ENCODE measurements around the gene LMBR1.
"Not testable (repeated sequence)": the region's sequence is repeated elsewhere in the genome, so short reads cannot be mapped to it uniquely, and the experiment has no call there.

LMBR1 gene

DNA sequence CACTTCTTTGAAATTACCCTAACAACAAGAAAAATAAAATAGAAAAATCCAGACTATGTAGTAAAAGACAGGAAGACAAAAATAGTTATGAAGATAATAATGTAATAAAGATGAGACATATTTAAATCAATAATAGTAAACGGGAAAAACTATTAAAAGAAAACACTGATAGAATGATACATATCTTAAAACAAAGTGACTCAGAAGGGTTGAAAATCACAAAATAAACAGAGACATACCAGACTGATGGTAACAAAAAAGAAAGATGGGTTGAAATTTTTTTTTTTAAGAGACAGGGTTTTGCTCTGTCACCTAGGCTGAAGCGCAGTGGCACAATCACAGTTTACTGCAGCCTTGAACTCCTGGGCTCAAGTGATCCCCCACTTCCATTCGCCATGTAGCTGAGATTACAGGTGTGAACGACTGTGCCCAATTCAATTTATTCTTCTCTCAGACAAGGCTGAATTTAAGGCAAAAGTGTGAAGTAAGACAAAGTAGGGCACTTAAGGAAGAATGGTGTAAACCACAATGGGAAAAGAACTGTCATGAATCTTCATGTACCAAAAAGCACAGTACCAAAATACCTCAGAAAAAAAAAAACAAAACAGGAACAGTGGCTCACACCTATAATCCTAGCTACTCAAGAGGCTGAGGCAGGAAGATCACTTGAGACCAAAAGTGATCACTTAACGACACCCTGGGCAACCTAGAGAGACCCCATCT, 47.4 kb downstream of the LMBR1 start:
- DNase-seq (ENCODE audit: low read depth) = no peak

DNA sequence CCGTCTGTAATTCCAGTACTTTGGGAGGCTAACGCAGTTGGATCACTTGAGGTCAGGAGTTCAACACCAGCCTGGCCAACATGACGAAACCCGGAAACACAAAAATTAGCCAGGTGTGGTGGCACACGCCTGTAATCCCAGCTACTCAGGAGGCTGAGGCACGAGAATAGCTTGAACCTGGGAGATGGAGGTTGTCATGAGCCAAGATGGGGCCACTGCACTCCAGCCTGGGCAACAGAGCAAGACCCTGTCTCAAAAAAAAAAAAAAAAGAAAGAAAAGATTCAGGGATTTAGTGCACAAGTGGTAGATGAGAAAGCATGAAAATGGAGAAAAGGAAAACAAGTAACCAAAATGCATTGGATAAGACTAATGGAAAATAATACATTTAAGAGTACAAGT, 49.4 kb downstream of the LMBR1 start:
- not testable (repeated sequence) for DNase-seq (ENCODE audit: low read depth)

DNA sequence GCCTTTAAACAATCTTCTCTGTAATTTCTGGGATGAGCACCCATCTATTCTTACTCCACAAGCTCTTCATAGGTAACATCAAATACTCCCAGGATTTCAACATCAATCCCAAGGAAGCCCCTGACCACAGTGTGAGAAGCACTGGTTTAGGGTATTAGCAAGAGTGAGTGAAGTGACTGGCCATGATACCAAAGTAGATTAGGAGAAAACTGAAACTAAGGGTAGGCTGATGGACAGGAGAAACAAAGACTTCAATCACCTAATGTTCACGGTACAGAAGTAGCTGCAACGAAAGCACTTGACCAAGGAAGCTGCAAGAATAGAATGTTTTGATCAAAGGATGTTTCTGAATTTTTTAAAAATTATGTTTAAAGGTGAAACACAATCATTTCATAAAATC, 49.8 kb downstream of the LMBR1 start:
- DNase-seq (ENCODE audit: low read depth) = no peak

DNA sequence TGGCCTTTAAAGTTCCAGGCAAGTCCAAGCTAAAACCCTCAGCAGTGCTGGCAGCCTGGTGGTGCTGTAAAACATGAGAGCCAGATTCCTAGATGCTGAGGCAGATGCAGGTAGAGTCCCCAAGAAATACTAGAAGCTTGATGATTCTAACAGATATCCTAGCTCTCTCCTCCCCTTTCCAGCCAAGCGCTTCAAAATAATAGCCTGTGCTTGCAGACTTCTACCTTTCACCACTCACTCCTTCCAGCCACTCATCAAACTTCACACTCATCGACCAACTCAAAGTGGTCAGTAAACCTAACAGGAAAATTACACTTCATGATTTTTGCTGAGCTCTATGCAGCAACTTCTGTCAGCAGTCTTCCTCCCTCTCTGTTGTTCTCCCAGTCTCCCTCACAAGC, 50.2 kb downstream of the LMBR1 start:
- DNase-seq (ENCODE audit: low read depth) = no peak

DNA sequence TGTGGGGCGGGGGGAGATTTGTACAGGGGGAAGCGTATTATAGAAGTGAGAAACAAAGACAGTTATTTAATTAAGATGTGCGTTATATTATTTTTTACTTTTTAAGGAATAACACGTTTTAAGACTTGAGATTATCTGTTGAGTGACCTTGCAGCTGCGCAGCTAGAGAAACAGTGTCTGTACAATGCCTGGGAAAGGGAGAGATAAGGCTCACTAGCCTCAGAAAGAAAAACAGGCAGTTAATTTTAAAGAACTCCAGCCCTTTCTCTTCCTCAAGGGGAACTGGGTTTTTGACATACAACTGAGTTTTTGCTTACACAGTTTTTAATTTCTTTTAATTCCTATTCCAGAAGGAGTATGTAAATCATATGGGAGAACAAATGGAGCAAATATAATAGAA, 50.7 kb downstream of the LMBR1 start:
- DNase-seq (ENCODE audit: low read depth) = no peak

DNA sequence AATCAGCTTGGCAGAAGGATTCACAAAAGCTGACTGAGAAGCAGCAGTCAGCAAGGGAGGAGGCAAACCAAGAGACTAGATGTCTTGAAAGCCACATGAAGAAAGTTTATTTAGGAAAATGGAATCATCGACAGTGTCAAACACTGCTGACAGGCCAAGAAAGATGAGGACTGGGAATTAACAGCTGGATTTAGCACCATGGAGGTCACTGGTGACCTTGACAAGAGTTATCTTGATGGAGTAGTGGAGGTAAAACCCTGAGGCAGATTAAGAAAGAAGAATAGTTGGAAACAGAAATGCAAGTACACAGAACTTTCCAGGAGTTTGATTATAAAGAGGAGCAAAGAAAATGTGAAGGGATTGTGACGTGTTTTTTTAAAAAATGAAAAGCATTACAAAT, 51.5 kb downstream of the LMBR1 start:
- no peak for DNase-seq (ENCODE audit: low read depth)

DNA sequence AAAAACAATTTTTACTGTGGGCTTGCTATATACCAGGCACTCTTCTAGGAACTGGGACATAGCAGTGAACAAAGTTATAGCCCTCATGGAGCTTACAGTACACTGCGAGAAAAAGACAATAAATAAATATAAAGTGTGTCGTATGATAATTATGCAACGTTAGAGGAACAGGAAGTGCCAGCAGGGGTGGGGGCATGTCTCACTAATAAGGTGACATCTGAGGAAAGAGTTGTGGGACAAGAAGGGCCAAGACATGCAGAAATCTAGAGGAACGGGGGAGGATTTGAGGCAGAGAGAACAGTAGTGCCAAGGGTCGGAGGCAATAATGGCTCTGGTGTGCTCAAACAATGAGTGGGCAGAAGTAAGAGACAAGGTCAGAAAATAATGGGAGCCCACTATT, 52.8 kb downstream of the LMBR1 start:
- DNase-seq (ENCODE audit: low read depth) = no peak

DNA sequence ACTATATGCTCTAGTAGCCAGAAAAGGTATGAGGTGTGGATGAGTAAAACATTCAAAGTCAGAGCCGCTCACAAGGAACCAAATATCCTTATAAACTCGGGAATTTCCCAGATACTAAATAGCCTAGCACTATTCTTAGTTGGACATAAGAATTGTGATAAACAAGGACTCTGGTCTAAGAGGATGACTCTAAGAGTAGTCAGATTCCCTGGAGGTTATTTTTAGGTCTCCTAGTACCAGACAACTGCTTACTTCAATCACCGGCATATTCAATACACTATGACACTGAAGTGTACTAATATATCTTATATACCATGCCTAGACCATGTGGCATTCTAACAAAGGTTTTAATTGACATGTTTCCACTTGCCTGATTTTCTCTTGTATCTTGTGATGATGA, 56.5 kb downstream of the LMBR1 start:
- no peak for DNase-seq (ENCODE audit: low read depth)

DNA sequence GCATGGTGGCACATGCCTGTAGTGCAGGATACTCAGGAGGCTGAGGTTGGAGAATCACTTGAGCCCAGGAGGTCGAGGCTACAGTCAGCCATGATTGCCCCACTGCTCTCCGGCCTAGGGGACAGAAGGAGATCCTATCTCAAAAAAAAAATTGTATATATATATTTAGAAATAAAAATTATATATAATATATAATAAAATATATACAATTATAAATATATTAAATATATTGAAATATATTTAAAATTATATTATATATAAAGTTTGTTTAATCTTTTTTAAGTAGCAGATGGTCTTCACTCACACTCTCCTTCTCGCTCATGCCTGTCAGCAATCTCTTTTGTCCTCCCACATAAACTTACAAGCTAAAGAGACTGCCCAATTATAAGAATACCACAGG, 58.5 kb downstream of the LMBR1 start:
- DNase-seq (ENCODE audit: low read depth) = no peak

DNA sequence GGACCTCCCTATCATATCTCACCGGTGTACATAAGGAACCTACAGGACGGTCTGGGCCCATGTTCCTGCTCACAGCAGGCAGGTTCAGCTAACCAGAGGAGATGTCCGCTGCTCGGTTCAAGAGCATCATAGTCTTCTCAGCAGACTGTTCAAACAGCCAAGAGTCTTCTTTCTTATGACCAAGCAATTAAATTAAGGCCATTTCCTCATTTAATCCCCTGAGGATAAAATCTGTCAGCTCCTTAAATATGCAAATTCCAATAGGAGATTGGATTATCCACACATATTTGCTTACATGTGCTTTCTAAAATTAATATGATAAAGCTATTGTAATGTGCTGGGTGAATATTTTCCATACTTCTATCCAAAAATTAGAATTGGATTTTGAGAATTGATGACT, 59.7 kb downstream of the LMBR1 start:
- DNase-seq (ENCODE audit: low read depth) = no peak

DNA sequence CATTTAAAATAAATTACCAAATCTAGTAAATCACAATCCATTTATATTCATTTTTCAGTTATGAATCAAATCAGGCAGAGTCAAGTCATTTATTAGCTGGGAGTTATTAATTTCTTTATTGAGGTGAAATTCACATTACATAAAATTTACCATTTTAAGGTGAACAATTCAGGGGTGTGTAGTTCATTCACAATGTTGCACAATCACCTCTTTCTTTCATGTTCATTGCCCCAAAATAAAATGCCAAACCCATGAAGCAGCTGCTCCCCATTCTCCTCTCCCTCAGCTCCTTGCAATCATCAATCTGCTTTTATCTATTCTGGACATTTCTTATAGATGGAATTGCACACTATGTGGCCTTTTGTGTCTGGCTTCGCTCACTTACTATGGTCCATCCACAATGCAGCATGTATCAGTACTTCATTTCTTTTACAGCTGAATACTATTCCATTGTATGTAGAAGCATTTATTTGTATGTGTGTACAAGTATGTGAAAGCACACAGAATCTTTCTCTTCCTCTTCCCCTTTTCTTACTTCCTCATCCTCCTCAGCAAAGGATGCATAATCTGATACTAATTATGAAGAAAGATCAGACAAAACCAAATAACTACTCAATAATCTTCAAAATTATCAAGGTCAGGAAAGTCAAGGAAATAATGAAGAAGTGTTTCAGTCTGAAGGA, 60.6 kb downstream of the LMBR1 start:
- no peak for DNase-seq (ENCODE audit: low read depth)

DNA sequence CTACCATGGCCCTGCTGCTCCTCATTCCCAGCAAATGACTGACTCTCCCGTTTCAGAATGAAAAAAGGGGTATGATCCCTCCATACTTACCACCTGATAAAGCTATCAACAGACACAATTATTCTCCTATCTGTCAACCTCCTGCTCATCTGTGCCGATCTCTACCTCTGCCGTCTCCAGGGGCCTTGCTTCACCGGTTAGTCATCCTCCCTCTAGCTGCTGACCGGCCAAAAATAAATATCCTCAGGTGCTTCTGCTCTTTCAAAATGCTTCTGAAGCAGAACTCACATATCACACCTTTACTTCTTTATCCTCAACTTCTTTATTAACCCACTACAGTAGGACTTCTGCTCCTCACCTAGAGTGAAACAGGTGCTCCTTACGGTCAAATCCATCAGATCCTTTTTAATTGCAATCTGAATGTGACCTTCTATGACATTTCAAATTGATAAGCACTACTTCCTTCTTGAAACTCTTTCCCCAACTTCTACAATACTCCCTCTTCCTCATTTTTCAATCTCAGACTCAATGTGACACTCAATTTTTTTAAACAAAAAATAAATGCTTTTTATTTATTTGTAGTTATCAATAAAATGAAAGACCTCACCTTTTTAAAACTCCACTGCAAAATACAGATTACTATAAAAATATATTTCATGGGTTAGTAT, 63.2 kb downstream of the LMBR1 start:
- no peak for DNase-seq (ENCODE audit: low read depth)

DNA sequence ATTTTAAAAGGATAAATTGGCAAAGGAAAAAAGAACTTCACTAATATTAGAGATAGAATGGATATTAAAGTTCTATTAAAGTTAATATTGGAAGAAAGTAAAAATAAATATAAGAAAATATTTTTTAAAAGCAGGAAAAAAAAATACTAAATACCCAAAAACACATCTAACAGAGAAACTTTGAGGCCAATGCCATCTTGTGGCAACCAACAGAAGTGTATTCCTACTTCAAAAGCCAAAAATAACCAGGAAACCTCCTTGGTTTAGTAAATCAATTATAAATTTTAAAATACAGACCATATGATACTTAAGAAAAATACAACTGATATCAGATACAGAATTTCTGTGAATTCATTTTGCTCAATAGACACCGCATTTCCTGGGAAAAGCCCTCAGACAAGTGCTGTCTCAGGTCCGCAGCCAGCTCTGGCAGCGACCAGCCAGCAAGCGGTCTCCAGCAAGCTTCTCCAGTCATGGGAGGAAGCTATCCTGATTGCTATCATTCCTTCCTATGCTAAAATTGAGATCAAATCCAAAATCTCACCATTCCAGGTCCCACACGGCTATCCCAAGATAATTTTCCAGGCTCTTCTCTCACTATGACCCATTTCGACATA, 65.3 kb downstream of the LMBR1 start:
- no peak for DNase-seq (ENCODE audit: low read depth)

DNA sequence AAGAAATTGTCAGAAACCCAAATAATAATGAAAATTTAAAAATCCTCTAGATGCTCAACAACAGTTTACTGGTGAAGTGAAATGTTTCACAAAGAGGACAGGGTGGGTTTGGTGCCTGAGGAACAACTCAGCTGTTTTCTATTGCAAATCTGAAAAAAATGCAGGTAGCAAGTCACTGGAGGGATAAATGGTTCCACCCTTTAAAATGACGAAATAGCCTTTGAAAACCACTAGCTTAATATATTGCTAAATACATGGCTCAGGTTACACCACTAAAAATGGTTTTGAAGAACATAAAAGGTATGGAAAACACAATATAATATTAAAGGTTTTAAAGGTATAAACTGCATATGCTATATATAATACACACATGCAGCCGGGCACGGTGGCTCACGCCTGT, 69.5 kb downstream of the LMBR1 start:
- DNase-seq (ENCODE audit: low read depth) = no peak

DNA sequence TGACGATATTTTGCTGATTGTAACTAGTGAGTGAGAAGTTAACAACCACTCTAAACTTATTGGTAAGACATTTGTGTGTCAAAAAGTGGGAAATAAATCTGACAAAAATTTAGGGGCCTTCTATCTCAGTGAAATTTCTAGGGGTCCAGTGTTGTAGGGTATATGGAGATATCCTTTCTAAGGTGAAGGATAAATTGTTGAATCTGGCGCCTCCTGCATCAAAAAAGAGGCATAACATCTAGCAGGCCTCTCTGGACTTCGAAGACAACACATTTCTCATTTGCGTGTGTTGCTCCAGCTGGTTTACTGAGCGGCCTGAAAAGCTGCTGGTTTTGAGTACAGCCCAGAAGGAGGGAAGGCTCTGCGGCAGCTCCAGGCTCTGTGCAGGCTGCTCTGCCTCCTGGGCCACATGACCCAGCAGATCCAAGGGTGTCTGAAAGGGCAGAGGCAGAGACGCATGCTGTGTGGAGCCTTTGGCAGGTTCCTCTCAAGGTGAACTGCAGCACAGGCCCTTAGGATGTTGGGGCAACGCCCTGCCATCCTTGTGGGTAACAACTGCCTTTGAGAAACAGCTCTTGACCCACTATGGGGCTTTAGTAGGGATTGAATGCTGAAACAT, 72.4 kb downstream of the LMBR1 start:
- no peak for DNase-seq (ENCODE audit: low read depth)

DNA sequence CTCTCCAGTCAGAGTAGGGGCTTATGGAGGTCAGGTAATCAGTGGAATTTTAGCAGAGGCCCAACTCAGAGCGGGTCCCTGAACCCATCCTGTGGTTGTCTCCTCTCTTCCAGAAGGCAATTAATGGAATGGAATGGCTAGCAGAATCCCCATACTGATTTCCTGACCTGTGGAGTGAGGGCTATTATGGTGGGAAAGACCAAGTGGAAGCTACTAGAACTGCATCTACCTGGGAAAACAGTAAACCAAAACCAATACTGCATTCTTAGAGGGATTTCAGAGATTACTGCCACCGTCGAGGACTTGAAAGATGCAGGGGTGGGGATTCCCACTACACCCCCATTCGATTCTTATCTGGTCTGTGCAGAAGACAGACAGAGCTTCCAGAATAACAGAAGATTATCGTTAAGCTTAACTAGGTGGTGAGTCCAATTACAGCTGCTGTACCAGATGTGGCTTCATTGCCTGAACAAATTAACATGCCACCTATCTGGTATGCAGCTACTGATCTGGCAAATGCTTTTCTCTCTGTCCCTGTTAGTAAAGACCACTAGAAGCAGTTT, 73.2 kb downstream of the LMBR1 start:
- no peak for DNase-seq (ENCODE audit: low read depth)

DNA sequence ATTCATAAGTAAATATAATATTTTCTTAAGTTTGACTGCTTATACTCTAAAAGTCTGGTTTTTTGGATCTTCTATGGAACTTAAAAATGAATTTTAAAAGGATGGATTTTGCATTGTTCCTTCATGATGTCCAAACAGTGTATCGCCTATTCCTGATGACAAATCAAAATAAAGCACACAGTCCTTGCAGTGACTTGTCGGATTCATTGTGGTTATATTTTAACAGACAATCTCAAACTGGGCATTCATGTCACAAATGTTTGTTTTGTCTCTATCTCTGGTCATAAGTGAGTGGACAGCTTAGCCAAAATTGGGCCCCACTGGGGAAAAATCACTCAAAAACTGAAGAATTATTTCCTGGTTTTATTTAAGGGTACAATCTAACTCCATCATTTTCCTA, 74.8 kb downstream of the LMBR1 start:
- no peak for DNase-seq (ENCODE audit: low read depth)

DNA sequence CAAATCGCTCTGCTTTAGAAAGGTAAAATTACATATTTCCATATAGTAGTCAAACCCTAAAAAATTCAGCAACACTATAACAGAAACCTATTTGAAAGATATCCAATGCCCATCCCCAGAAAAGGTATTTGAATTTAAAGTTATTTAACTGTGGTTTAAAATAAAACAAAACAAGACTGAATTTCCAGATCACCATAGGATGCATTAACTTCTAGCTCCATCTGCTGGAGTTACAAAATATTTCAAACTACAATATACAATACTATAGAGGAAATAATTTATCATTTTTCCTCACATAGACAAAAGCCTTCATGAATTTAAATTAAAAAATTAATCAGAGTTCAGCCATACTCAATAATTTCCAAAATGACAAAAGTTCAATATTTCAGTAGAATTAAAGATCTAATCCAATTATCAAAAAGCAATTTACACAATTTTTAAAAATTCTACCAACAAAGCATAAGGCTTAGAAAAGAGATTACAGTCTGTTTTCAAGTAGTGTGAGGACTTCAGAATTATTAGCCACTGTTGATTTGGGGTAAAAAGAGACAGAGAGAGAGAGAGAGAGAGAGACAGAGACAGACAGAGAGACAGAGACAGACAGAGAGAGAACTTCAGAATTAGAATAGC, 75.9 kb downstream of the LMBR1 start:
- no peak for DNase-seq (ENCODE audit: low read depth)

DNA sequence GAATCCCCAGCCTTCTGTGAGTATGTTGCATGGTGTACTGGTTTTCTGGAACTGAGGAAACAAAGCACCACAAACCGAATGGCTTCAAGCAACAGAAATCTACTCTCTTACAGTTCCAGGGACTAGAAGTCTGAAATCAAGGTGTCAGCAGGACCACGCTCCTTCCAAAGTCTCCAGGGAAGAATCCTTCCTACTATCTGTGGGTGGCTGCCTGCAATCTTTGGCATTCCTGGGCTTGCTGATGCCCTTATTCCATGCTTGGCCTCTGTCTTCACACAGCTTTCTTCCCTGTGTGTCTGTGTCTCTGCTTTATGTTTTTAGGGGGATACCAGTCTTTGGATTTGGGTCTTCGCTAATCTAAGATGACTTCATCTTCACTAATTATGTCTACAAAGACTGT, 81.3 kb downstream of the LMBR1 start:
- DNase-seq (ENCODE audit: low read depth) = no peak

DNA sequence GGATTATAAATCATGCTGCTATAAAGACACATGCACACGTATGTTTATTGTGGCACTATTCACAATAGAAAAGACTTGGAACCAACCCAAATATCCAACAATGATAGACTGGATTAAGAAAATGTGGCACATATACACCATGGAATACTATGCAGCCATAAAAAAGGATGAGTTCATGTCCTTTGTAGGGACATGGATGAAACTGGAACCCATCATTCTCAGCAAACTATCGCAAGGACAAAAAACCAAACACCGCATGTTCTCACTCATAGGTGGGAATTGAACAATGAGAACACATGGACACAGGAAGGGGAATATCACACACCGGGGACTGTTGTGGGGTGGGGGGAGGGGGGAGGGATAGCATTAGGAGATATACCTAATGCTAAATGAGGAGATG, 89.3 kb downstream of the LMBR1 start:
- DNase-seq (ENCODE audit: low read depth) = not testable (repeated sequence)

DNA sequence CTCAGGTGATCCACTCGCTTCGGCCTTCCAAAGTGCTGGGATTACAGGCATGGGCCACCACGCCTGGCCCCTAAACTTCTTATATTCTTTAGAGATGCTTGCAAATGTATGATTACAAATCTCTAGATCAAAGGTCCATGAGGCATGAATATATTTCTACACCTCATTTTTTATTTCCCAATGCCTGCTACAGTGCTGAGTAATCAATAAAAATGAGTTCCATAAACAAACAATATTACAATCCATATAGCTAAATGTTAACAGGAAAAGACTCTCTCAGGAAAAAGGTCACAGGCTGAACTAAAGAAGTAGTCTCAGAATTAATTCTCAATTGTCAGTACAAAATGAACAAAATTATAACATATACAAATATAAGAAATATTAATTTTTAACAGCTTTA, 90.8 kb downstream of the LMBR1 start:
- DNase-seq (ENCODE audit: low read depth) = no peak

DNA sequence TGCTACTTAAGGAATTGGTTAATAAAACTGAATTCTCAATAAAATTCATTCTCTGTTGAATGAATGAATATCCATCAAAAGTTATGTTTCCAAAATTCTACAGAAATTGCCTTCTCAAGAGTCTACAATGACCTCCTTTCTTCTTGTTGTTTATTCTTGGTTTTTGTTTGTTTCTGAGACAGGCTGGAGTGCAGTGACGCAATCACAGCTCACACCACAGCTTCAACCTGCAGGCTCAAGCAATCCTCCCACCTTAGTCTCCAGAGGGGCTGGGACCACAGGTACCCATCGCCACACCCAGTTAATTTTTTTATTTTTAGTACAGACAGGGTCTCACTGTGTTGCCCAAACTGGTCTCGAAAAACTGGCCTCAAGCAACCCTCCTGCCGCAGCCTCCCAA, 97.6 kb downstream of the LMBR1 start:
- DNase-seq (ENCODE audit: low read depth) = no peak

All from non-pigmented ciliary epithelial cell (primary cell).